NCI-H446 treated with DMSO at 0.1 percent for 48 hours (cell line): Measurements from ENCODE around the gene VRK1.

Experiments
- DNase-seq: peaks from one replicate; lab custom pipeline; 2025; lab: John Stamatoyannopoulos, UW

Gene VRK1

GRCh38 chr14:96920820-96921219 is 123.6 kb downstream of the VRK1 start:
- DNase-seq, result no peak

DNA sequence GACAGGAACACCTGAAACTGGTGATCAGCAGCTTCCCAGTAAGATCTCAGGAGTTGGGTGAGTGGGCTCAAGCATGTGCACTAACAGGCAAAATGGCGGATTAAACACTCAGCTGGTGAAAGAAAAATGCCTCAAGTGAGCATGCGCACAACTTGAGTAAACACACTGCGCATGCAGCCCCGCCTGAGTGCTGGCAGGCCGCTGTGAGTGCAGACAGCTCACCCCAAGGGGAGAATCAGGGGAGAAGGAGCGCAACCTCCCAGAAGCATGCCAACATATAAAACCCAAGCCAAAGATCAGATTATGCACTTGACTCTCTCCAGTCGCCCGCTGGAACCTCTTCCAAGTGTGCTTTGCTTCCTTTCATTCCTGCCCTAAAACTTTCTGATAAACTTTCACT is 125.8 kb downstream of the VRK1 start:
- DNase-seq, result no peak

DNA sequence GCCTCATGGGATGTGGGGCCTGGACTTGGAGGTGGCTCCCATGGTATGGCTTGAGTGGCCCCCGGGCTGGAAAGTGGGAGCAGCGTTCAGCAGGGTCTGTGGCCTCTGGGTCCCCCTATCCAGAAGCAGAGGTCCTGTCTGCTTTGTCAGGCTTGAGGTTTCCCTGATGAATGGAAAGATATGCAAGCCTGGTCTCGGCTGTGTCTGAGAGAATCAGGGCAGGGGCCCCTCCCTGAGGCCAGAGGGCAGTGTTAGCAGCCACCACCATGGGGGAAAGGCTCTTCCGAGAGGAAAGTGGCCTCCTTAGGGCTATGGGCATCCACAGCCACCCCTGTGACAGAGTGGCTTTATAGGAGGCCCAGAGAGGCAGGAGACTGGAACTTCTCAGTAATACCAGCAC is 128.2 kb downstream of the VRK1 start:
- no peak for DNase-seq

DNA sequence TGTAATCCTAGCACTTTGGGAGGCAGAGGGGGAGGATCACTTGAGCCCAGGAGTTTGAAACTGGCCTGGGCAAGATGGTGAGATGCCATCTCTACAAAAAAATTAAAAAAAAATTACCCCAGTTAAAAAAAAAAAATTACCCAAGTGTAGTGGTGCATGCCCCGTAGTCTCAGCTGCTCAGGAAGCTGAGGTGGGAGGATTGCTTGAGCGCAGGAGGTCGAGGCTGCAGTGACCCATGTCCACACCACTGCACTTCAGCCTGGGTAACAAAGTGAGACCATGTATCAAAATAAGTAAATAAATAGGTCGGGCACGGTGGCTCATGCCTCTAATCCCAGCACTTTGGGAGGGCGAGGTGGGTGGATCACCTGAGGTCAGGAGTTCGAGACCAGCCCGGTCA is 128.8 kb downstream of the VRK1 start:
- DNase-seq, result no peak

GRCh38 chr14:96928779-96929380 is 131.7 kb downstream of the VRK1 start:
- no peak for DNase-seq

DNA sequence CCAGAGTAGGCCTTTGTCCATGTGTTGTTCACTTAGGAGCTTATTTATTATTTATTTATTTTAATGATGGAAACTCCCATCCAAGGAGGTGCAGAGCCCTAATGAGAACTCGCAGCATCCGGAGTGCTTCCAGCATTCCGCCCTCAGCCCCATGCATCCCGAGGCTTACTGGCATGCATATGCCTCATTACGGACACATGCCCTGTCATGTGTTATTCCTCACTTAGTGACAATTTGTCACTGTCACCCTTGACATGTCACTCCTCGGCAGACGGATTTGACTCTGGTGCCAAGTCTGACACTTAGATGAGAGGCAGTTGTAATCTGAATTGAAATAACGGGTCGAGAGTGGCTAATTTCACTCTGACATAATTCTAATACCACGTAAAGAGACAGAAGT is 132.8 kb downstream of the VRK1 start:
- DNase-seq, result peak; percentile 2

DNA sequence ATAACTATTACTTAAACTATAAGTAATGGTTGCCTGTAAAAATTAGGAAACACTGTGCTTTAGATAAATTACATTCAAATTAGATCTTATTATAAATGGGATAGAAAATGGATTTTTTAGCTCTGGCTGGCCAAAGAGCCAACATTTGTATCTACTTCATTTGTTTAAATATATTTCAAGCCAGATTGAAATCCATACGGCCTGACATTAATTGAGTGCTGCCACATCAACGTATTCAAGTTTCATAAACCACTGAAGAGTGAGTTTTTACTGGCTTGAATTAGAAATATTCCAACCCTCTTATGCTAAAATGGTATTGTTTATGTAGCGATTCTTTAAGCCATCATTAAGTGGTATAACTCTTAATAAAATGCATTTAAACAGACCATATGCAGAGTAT is 133.3 kb downstream of the VRK1 start:
- no peak for DNase-seq
